ENCODE measurements around the gene MPPED1.

MPPED1 gene

DNA sequence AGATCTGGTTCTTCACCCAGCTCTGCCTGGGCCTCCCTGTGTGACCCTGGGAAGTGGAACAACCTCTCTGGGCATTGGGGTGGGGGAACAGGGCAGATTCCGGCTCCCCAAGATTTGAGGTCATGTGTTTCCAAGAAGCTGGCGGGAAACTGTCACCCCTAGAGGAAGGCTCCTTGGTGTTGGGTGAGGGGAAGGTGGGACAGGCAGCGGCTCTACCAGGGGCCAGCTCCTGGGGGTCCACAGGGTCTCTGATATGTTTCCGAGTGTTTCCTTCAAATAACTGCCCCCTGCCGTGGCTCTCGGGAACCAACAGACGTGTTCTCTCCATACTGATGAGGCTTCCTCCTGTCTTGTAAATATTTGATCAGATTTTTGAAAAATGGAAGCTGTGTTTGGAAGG lies 78.5 kb downstream of the MPPED1 start:
- TF ChIP-seq, protein P1, sequence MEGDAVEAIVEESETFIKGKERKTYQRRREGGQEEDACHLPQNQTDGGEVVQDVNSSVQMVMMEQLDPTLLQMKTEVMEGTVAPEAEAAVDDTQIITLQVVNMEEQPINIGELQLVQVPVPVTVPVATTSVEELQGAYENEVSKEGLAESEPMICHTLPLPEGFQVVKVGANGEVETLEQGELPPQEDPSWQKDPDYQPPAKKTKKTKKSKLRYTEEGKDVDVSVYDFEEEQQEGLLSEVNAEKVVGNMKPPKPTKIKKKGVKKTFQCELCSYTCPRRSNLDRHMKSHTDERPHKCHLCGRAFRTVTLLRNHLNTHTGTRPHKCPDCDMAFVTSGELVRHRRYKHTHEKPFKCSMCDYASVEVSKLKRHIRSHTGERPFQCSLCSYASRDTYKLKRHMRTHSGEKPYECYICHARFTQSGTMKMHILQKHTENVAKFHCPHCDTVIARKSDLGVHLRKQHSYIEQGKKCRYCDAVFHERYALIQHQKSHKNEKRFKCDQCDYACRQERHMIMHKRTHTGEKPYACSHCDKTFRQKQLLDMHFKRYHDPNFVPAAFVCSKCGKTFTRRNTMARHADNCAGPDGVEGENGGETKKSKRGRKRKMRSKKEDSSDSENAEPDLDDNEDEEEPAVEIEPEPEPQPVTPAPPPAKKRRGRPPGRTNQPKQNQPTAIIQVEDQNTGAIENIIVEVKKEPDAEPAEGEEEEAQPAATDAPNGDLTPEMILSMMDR (conservative IDR thresholded peaks at IDR 0.05; ENCODE audit: control insufficient read depth, insufficient read depth, low read depth, low read length), result no peak
- no peak overlapping the region for H3K4me3 ChIP-seq (ENCODE audit: control insufficient read depth, low read depth, low read length)
- DNase-seq (ENCODE audit: low read depth), result no peak

GRCh38 chr22:43491177-43491576 lies 79.4 kb downstream of the MPPED1 start:
- no peak for DNase-seq (ENCODE audit: low read depth)
- H3K4me3 ChIP-seq (ENCODE audit: control insufficient read depth, low read depth, low read length), result no peak overlapping the region
- TF ChIP-seq, protein P1 (conservative IDR thresholded peaks at IDR 0.05; ENCODE audit: control insufficient read depth, insufficient read depth, low read depth, low read length), result no peak

DNA sequence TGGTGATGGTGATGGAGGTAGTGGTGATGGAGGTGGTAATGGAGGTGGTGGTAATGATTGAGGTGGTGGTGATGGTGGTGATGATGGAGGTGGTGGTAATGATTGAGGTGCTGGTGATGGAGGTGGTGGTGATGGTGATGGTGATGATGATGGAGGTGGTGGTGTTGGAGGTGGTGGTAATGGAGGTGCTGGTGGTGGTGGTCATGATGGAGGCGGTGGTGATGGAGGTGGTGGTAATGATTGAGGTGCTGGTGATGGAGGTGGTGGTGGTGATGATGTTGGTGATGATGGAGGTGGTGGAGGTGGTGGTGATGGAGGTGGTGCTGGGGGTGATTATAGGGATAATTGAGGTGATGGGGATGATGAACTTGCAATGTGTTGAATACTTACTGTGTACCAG lies 79.9 kb downstream of the MPPED1 start:
- H3K4me3 ChIP-seq (ENCODE audit: control insufficient read depth, low read depth, low read length), result no peak overlapping the region
- TF ChIP-seq, protein P1 (conservative IDR thresholded peaks at IDR 0.05; ENCODE audit: control insufficient read depth, insufficient read depth, low read depth, low read length), result no peak
- no peak for DNase-seq (ENCODE audit: low read depth)

GRCh38 chr22:43493297-43493696 lies 81.5 kb downstream of the MPPED1 start:
- no peak for DNase-seq (ENCODE audit: low read depth)
- H3K4me3 ChIP-seq (ENCODE audit: control insufficient read depth, low read depth, low read length), result no peak overlapping the region
- TF ChIP-seq, protein P1 (conservative IDR thresholded peaks at IDR 0.05; ENCODE audit: control insufficient read depth, insufficient read depth, low read depth, low read length), result no peak

GRCh38 chr22:43497956-43498855 lies 86.4 kb downstream of the MPPED1 start:
- H3K4me3 ChIP-seq (ENCODE audit: control insufficient read depth, low read depth, low read length), result no peak overlapping the region
- TF ChIP-seq, protein P1 (conservative IDR thresholded peaks at IDR 0.05; ENCODE audit: control insufficient read depth, insufficient read depth, low read depth, low read length), result no peak
- no peak for DNase-seq (ENCODE audit: low read depth)

GRCh38 chr22:43498856-43499253 lies 87.0 kb downstream of the MPPED1 start:
- no peak overlapping the region for H3K4me3 ChIP-seq (ENCODE audit: control insufficient read depth, low read depth, low read length)
- DNase-seq (ENCODE audit: low read depth), result no peak
- TF ChIP-seq, protein P1 (conservative IDR thresholded peaks at IDR 0.05; ENCODE audit: control insufficient read depth, insufficient read depth, low read depth, low read length), result no peak

Data from fibroblast of mammary gland (primary cell).